Mammary epithelial cell (primary cell): Measurements from ENCODE around the gene AVP.

Experiments
- EZH2 ChIP-seq: IDR thresholded peaks from 2 replicates; pipeline ENCODE4 v1.6.1; 2012; ENCODE audit warnings: low read length, inconsistent platforms, borderline replicate concordance
- TF ChIP-seq, protein P1 (sequence below), 2 donors: IDR thresholded peaks in 1 of 2; conservative IDR thresholded peaks in 1 of 2; 2 replicates each; pipeline ENCODE4 v1.5.1; 2011 to 2012; ENCODE audit warnings: inconsistent platforms in 2 of 2, low read length in 2 of 2, mild to moderate bottlenecking in 2 of 2, control low read depth in 1 of 2, low read depth in 1 of 2; ENCODE audit not compliant: insufficient read depth in 1 of 2; ENCODE audit errors: extremely low read depth in 1 of 2

- TF ChIP-seq, protein P1, sequence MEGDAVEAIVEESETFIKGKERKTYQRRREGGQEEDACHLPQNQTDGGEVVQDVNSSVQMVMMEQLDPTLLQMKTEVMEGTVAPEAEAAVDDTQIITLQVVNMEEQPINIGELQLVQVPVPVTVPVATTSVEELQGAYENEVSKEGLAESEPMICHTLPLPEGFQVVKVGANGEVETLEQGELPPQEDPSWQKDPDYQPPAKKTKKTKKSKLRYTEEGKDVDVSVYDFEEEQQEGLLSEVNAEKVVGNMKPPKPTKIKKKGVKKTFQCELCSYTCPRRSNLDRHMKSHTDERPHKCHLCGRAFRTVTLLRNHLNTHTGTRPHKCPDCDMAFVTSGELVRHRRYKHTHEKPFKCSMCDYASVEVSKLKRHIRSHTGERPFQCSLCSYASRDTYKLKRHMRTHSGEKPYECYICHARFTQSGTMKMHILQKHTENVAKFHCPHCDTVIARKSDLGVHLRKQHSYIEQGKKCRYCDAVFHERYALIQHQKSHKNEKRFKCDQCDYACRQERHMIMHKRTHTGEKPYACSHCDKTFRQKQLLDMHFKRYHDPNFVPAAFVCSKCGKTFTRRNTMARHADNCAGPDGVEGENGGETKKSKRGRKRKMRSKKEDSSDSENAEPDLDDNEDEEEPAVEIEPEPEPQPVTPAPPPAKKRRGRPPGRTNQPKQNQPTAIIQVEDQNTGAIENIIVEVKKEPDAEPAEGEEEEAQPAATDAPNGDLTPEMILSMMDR (conservative IDR thresholded peaks at IDR 0.05 in 1 of 2, IDR thresholded peaks at IDR 0.05 in 1 of 2; ENCODE audit: extremely low read depth in 1 of 2, insufficient read depth in 1 of 2, low read depth in 1 of 2, low read length in 2 of 2): no peak
- no peak for TF ChIP-seq EZH2
Observed at GRCh38 chr20:3080939-3081388, 3.6 kb downstream of the AVP start.
